WERI-Rb-1 (cell line): ENCODE results near the gene PXDC1.
"Not testable (repeated sequence)": the region's sequence is repeated elsewhere in the genome, so short reads cannot be mapped to it uniquely, and the experiment has no call there.

ENCODE experiments used
- DNase-seq: peaks from one replicate; pipeline ENCODE4 v3.0.0-alpha.2; 2020
- H3K27ac ChIP-seq: fragments of 250-450 bp; sonication (Bioruptor Pico); 2 replicates; pipeline ENCODE4 v1.5.1; 2020; ENCODE audit warnings: mild to moderate bottlenecking, moderate library complexity
- H3K27me3 ChIP-seq: fragments of 250-450 bp; sonication (Bioruptor Pico); 2 replicates; pipeline ENCODE4 v1.5.1; 2021; ENCODE audit warnings: mild to moderate bottlenecking, low read depth, moderate library complexity; ENCODE audit not compliant: insufficient read depth, severe bottlenecking
- H3K36me3 ChIP-seq: fragments of 250-450 bp; sonication (Bioruptor Pico); 2 replicates; pipeline ENCODE4 v1.5.1; 2020; ENCODE audit warnings: mild to moderate bottlenecking, moderate library complexity
- H3K4me3 ChIP-seq: 2 replicates; pipeline ENCODE4 v1.5.1; 2011; ENCODE audit warnings: low read depth, mild to moderate bottlenecking, control low read depth, low read length
- H3K9me3 ChIP-seq: fragments of 250-450 bp; sonication (Bioruptor Pico); 2 replicates; pipeline ENCODE4 v1.5.1; 2021; ENCODE audit warnings: mild to moderate bottlenecking, moderate library complexity; ENCODE audit not compliant: severe bottlenecking
- TF ChIP-seq, protein P1 (sequence below): IDR thresholded peaks from 2 replicates; pipeline ENCODE4 v1.5.1; 2011; ENCODE audit warnings: low read depth, mild to moderate bottlenecking, control low read depth, inconsistent platforms, low read length

Gene PXDC1

DNA sequence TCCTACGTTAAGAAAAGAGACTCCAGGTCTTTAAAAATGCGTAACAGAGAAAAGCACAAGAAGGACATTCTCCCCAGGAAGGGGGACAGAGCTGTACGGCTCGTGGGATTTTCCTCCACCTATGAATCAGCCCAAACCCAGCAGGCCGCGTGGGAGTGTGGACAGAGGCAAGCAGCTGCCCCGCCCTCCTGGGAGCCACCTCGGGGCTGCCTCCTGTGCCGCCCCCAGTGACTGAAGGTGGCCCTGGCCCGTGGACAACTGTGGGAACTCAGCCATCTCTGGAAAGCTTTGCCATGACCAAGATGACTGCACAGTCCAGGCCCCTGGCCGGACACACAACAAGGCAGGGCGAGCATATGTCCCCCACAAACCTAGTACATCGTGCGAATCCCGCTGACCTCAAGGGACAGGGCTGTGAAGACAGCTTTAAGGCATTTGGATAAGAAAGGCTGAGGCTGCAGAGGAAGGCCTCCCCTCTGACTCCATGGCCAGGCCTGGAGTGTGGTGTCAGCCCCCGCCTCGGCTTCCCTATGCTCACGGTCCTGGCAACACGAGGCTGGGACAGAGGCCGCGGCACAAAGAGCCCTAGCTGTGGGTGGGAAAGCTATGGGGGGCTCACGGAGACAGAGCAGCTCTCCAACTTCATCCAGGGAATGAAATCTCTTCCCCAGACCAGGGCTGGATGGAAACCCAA, 26.9 kb downstream of the PXDC1 start:
- Histone ChIP-seq H3K27me3 (no peaks in the 10 kb centered on the region), H3K36me3 (peaks cover 2% of the 10 kb centered on the region; the same call in 1 of the 2 replicates), H3K4me3 (no peak overlapping the region), H3K9me3 (no peaks in the 10 kb centered on the region), H3K27ac (no peak overlapping the region)
- DNase-seq = no peak
- TF ChIP-seq, protein P1, sequence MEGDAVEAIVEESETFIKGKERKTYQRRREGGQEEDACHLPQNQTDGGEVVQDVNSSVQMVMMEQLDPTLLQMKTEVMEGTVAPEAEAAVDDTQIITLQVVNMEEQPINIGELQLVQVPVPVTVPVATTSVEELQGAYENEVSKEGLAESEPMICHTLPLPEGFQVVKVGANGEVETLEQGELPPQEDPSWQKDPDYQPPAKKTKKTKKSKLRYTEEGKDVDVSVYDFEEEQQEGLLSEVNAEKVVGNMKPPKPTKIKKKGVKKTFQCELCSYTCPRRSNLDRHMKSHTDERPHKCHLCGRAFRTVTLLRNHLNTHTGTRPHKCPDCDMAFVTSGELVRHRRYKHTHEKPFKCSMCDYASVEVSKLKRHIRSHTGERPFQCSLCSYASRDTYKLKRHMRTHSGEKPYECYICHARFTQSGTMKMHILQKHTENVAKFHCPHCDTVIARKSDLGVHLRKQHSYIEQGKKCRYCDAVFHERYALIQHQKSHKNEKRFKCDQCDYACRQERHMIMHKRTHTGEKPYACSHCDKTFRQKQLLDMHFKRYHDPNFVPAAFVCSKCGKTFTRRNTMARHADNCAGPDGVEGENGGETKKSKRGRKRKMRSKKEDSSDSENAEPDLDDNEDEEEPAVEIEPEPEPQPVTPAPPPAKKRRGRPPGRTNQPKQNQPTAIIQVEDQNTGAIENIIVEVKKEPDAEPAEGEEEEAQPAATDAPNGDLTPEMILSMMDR = no peak

DNA sequence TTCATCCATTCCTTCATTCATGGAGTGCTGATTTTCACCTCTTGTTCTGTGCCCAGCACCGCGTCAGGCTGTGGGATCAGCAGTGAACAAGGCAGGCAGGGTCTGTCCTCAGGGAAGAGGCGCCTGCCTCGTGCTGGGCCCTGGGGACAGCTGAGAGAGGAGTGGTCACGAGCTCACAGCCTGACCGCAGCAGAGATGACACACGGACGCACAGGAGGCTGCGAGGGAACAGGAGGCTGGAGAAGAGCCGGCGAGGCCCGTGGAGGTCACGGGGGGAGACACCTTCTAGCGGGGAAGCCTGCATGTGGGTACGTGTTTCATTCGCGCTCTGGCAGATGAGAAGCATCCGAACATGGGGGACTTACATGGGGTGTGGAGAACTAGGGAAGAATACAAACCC, 27.5 kb downstream of the PXDC1 start:
- peaks cover 2% of the 10 kb centered on the region; the same call in 1 of the 2 replicates for H3K36me3 ChIP-seq

DNA sequence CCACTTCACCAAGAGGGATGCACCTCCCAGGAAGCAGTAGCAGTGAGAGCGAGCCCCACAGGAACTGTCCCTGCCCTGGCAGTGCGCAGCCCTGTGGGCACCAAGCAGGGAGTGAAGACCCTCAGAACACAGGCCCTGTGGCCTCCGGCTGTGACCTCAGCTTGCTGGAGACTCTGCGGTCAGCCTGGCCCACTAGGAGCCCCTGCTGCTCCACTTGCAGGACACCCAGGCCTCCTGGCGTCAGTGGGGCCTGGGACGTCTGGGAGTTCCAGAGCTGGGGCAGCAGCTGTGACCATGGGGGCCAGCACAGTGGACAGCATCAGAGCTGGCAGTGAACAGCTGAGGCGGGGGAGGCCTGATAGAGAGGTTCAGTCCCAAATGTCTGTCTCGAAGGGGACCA, 28.3 kb downstream of the PXDC1 start:
- Histone ChIP-seq H3K4me3 (no peak overlapping the region), H3K36me3 (peaks cover 2% of the 10 kb centered on the region; the same call in 1 of the 2 replicates), H3K27ac (no peak overlapping the region), H3K27me3 (no peaks in the 10 kb centered on the region), H3K9me3 (no peaks in the 10 kb centered on the region)
- TF ChIP-seq, protein P1 = no peak
- DNase-seq = no peak

More for the DNA sequence above, 27.5 kb downstream of the PXDC1 start:
- no peak for DNase-seq
- no peak overlapping the region for H3K4me3 ChIP-seq
- H3K9me3 ChIP-seq = no peaks in the 10 kb centered on the region
- TF ChIP-seq, protein P1 = no peak
- H3K27me3 ChIP-seq = no peaks in the 10 kb centered on the region
- no peak overlapping the region for H3K27ac ChIP-seq

DNA sequence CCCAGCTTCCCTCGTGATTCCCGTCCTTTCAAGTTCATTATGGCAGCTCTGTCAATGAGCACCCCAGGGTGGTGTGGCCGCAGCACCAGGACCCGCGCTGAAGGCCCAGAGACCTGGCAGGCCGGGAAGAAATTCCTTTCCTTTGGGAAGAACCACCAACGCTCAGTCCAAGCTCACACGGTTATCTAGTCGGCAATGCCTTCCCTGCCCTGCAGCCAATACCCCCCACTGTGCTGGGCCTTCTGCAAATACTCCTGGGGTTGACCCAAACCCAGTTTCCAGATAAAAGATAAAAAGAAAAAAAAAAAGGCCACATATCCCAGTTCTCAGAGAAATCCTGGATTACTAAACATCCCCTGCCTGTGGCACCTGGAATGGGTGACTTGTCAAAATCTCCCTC, 28.7 kb downstream of the PXDC1 start:
- Histone ChIP-seq H3K27ac (no peak overlapping the region), H3K4me3 (no peak overlapping the region), H3K27me3 (no peaks in the 10 kb centered on the region), H3K36me3 (peaks cover 2% of the 10 kb centered on the region; the same call in 1 of the 2 replicates), H3K9me3 (no peaks in the 10 kb centered on the region)
- DNase-seq = no peak
- TF ChIP-seq, protein P1 = no peak

DNA sequence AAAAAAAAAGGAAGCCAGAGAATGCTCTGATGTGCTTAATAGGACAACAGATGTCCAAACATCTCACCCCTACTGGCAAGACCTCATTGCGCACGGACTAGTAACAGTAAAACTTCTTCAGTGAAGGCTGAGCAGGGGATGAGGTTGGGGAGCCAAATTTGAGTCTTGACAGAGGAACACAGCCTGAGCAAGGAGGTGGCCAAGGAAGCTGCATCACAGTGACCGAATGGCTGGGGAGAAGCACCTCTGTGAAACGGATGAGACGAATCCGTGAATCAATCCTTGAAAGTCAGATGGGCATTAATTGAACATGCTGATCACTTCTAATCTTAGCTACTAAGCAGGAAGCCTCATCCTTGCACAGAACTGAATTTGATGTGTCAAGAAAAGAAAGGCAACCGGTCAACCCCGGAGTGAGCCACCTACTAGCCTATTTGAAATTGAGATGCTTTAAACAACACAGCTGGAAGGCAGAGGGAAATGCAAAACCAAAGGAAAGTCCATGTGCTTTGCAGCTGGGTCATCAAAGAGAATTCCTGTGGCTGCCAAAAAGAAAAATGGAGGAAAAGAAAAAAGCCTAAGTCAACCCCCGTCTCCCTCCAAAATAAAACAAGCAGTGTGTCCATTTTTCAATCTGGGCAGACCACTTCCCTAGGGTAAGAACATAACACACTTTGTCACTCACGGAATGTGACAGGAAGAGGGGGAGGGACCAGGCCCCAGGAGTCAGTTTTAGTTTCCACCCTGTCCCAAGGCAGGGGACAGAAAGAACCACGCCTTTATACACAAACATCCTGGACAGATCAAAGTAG, 29.5 kb downstream of the PXDC1 start:
- peaks cover 2% of the 10 kb centered on the region; the same call in 1 of the 2 replicates for H3K36me3 ChIP-seq

DNA sequence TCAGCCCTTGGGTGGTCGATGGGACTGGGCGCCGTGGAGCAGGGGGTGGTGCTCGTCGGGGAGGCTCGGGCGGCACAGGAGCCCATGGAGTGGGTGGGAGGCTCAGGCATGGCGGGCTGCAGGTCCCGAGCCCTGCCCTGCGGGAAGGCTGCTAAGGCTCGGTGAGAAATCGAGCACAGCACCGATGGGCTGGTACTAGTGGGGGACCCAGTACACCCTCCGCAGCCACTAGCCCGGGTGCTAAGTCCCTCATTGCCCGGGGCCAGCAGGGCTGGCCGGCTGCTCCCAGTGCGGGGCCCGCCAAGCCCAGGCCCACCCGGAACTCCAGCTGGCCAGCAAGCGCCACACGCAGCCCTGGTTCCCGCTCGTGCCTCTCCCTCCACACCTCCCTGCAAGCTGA, 30.7 kb downstream of the PXDC1 start:
- H3K36me3 ChIP-seq, DNase-seq, H3K27ac ChIP-seq, H3K4me3 ChIP-seq, H3K9me3 ChIP-seq, H3K27me3 ChIP-seq: not testable (repeated sequence)

More for the DNA sequence above, 29.5 kb downstream of the PXDC1 start:
- DNase-seq = no peak
- Histone ChIP-seq H3K27ac (peak overlapping the region; percentile 9; the same call in 1 of the 2 replicates), H3K27me3 (no peaks in the 10 kb centered on the region), H3K4me3 (no peak overlapping the region), H3K9me3 (no peaks in the 10 kb centered on the region)
- TF ChIP-seq, protein P1 = no peak
